GM13977 (cell line): ENCODE measurements around the gene LLCFC1.

Experiments used
- DNase-seq: peaks from one replicate; pipeline ENCODE4 v3.0.0; 2012; ENCODE audit warnings: low spot score
- in situ Hi-C: fragments of 300-500 bp; cut with MboI; formaldehyde crosslinking; loops from one replicate; pipeline ENCODE4 v1.12.0; 2022; ENCODE audit warnings: low sequenced_read_pairs, low pct_unique_long_range_greater_than_20kb, mixed read lengths, inconsistent platforms; ENCODE audit not compliant: unreplicated experiment
- TF ChIP-seq, protein P1 (sequence below): IDR thresholded peaks from 2 replicates; pipeline ENCODE4 v1.5.1; 2012; ENCODE audit warnings: mild to moderate bottlenecking, control low read depth; ENCODE audit not compliant: insufficient read depth; ENCODE audit errors: extremely low read depth, missing control alignments

LLCFC1 gene

DNA sequence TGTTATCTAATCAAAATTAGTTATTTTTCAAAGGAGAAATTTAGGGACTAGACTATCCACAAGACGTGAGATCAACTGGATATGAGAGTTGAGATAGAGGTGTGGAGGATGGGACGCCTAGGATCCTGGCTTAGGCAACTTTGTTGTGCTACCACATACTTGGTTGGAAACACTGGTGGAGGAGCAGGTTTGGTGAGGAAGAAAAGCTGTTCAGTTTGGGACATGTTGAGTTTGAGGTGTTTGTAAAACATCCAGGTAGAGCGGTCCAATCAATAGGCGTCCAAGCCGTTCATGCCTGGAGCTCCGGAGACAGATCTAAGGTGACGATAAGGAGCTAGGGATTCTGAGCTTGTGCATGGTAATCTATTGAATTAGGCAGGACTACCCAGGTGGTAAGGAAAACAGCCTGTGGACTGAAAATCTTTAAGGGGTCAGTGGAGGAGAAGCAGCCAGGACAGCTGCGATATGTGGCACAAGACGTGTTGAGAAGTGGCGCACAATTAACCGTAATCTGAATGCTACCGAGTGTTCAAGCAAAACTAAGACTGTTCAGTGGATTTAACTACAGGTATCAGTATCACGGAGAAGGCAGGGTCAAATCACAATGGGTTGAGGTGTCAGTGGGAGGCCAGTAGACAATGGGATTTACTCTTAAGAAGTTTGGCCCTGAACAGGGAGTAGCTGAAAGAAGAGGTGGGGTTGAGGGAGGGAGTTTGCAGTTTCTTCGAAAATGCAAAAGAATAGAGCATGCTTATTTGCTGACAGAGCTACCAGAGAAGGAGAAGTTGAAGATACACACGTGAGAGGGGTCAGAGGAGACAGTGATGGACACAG lies 37.6 kb upstream of the LLCFC1 start:
- DNase-seq = no peak
- TF ChIP-seq, protein P1, sequence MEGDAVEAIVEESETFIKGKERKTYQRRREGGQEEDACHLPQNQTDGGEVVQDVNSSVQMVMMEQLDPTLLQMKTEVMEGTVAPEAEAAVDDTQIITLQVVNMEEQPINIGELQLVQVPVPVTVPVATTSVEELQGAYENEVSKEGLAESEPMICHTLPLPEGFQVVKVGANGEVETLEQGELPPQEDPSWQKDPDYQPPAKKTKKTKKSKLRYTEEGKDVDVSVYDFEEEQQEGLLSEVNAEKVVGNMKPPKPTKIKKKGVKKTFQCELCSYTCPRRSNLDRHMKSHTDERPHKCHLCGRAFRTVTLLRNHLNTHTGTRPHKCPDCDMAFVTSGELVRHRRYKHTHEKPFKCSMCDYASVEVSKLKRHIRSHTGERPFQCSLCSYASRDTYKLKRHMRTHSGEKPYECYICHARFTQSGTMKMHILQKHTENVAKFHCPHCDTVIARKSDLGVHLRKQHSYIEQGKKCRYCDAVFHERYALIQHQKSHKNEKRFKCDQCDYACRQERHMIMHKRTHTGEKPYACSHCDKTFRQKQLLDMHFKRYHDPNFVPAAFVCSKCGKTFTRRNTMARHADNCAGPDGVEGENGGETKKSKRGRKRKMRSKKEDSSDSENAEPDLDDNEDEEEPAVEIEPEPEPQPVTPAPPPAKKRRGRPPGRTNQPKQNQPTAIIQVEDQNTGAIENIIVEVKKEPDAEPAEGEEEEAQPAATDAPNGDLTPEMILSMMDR = no peak
- in situ Hi-C loops = no loop called here

DNA sequence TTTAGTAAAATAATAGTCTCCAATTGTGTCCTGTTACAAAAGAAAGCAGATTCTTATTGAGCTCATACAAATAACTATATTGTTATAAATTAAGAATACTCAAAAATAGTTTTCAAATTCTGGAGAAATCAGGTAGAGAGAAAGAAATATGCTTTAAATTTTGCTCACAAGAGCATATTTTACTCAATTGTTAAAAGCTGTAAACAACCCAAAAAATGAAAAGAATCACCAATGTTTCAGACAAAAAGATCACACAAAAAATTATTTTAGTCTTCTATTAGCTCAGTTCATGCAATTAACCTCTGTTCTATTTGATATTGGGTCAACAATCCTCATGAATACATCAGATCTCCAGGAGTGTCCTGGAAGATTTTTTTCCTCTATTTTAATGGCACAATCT lies 35.2 kb upstream of the LLCFC1 start:
- TF ChIP-seq, protein P1 = no peak
- no peak for DNase-seq
- in situ Hi-C loops = no loop called here

DNA sequence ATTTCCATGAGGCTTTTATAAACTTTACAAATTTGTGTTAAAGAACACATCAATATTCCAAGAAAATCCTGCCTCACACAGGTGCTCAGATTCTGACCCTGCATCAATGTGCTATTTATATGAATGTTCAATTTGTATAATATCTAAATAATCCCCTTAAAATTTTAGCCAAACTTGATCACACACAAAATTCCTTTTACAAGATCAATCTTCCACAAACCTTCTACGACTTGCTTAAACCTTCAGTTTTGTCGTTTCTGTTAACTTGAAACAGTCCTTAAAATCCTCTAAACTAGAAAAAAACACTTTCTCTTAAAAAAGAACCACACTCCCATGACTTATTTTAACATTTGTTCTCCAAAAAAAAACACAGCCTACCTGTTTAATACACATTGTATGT lies 33.5 kb upstream of the LLCFC1 start:
- DNase-seq = no peak
- in situ Hi-C loops = no loop called here
- TF ChIP-seq, protein P1 = no peak

- no peak for DNase-seq
- in situ Hi-C loops = no loop called here
- TF ChIP-seq, protein P1 = no peak
These were observed 32.6 kb upstream of the LLCFC1 start for GRCh38 chr7:142906643-142907042.

- in situ Hi-C loops = no loop called here
- no peak for DNase-seq
- TF ChIP-seq, protein P1 = no peak
These were observed 31.0 kb upstream of the LLCFC1 start for GRCh38 chr7:142908290-142908689.

GRCh38 chr7:142908921-142909890 lies 30.1 kb upstream of the LLCFC1 start:
- in situ Hi-C loops = no loop called here
- TF ChIP-seq, protein P1 = peak; percentile 31
- DNase-seq = peak; percentile 42
